IMR-90 (cell line): ENCODE results near the gene ACSBG1. TPM values are rescaled to one million over a fixed set of nuclear protein-coding genes. Genes with fewer than 3 reads are reported as not detected.

Experiments used
- ATAC-seq: fragments of 200-7000 bp; cut with Tn5 transposase; 2 replicates; pipeline ENCODE4 v1.9.1; 2020; ENCODE audit warnings: low read depth, mild to moderate bottlenecking, moderate library complexity
- BruUV-seq: library from RNA; stranded (reverse); fragments of 400-500 nt; replicated peaks from 2 replicates; lab custom pipeline; 2021; lab: Mats Ljungman, UMichigan
- CTCF ChIA-PET: fragments of 300-600 bp; formaldehyde crosslinking; extraction: SDS; loops from one replicate; lab custom pipeline; 2021; ENCODE audit warnings: antibody characterized with exemption; lab: Yijun Ruan, JAX
- POLR2A ChIA-PET: fragments of 300-600 bp; sonication (Branson Sonifier 250); formaldehyde crosslinking; loops from one replicate; lab custom pipeline; 2022; ENCODE audit warnings: antibody characterized with exemption; ENCODE audit not compliant: unreplicated experiment; lab: Charles Lee
- DNase-seq: peaks from one replicate; pipeline ENCODE4 v3.0.0; 2013
- H2AFZ ChIP-seq: replicated peaks from 2 replicates; pipeline ENCODE3; 2013; ENCODE audit warnings: low read length, mild to moderate bottlenecking; ENCODE audit not compliant: poor library complexity
- H2AK5ac ChIP-seq: 2 replicates; pipeline ENCODE4 v1.6.1; 2013; ENCODE audit warnings: low read depth, low read length, inconsistent platforms
- H2AK9ac ChIP-seq: replicated peaks from 2 replicates; pipeline ENCODE3; 2013; ENCODE audit warnings: mild to moderate bottlenecking, low read depth, low read length, moderate library complexity; ENCODE audit not compliant: poor library complexity
- H2BK120ac ChIP-seq: 2 replicates; pipeline ENCODE4 v1.6.1; 2013; ENCODE audit warnings: low read depth, low read length, inconsistent platforms
- H2BK15ac ChIP-seq: 3 replicates; pipeline ENCODE4 v1.6.1; 2013; ENCODE audit warnings: low read depth, low read length, inconsistent platforms
- H2BK20ac ChIP-seq: 2 replicates; pipeline ENCODE4 v1.6.1; 2013; ENCODE audit warnings: low read depth, mild to moderate bottlenecking, inconsistent platforms, low read length, moderate library complexity
- H2BK5ac ChIP-seq: 2 replicates; pipeline ENCODE4 v1.6.1; 2013; ENCODE audit warnings: mild to moderate bottlenecking, low read depth, low read length, inconsistent platforms; ENCODE audit not compliant: poor library complexity, severe bottlenecking
- H3K14ac ChIP-seq: replicated peaks from 2 replicates; pipeline ENCODE4 v1.6.1; 2013; ENCODE audit warnings: low read depth, low read length, inconsistent platforms
- H3K18ac ChIP-seq: 2 replicates; pipeline ENCODE4 v1.6.1; 2013; ENCODE audit warnings: low read depth, low read length, control low read depth
- H3K23ac ChIP-seq: 2 replicates; pipeline ENCODE4 v1.6.1; 2013; ENCODE audit warnings: low read depth, low read length, inconsistent platforms
- H3K27ac ChIP-seq: 2 replicates; pipeline ENCODE4 v1.5.1; 2013; ENCODE audit warnings: mild to moderate bottlenecking, control low read depth, low read length; ENCODE audit not compliant: insufficient read depth
- H3K27me3 ChIP-seq: 2 replicates; pipeline ENCODE4 v1.6.1; 2013; ENCODE audit warnings: low read length; ENCODE audit not compliant: control insufficient read depth, insufficient read depth
- H3K36me3 ChIP-seq: 2 replicates; pipeline ENCODE4 v1.6.1; 2013; ENCODE audit warnings: low read length, mixed read lengths; ENCODE audit not compliant: control insufficient read depth, insufficient read depth
- H3K4ac ChIP-seq: 2 replicates; pipeline ENCODE4 v1.6.1; 2013; ENCODE audit warnings: low read depth, low read length, inconsistent platforms
- H3K4me1 ChIP-seq: 2 replicates; pipeline ENCODE4 v1.6.1; 2013; ENCODE audit warnings: low read length, mixed read lengths; ENCODE audit not compliant: control insufficient read depth, insufficient read depth
- H3K4me2 ChIP-seq: 2 replicates; pipeline ENCODE4 v1.6.1; 2013; ENCODE audit warnings: low read depth, mild to moderate bottlenecking, control low read depth, low read length, moderate library complexity
- H3K4me3 ChIP-seq: 2 replicates; pipeline ENCODE4 v1.5.1; 2013; ENCODE audit warnings: low read depth, mild to moderate bottlenecking, control low read depth, low read length, moderate library complexity; ENCODE audit not compliant: insufficient read depth
- H3K56ac ChIP-seq: 2 replicates; pipeline ENCODE4 v1.6.1; 2013; ENCODE audit warnings: low read length, inconsistent platforms; ENCODE audit not compliant: insufficient read depth; ENCODE audit errors: extremely low read depth
- H3K79me1 ChIP-seq, 2 experiments: 2 replicates each; pipeline ENCODE4 v1.6.1; 2013; ENCODE audit warnings: low read length in 2 of 2, inconsistent platforms in 1 of 2, low read depth in 1 of 2
- H3K9ac ChIP-seq: 2 replicates; pipeline ENCODE4 v1.6.1; 2013; ENCODE audit warnings: low read depth, low read length, control low read depth
- H3K9me1 ChIP-seq: 2 replicates; pipeline ENCODE4 v1.6.1; 2013; ENCODE audit warnings: low read length, inconsistent platforms; ENCODE audit not compliant: insufficient read depth
- H3K9me3 ChIP-seq: 2 replicates; pipeline ENCODE4 v1.6.1; 2013; ENCODE audit warnings: low read length; ENCODE audit not compliant: control insufficient read depth, insufficient read depth
- H4K20me1 ChIP-seq: 2 replicates; pipeline ENCODE4 v1.6.1; 2013; ENCODE audit warnings: low read length, inconsistent platforms; ENCODE audit not compliant: insufficient read depth
- H4K5ac ChIP-seq: 2 replicates; pipeline ENCODE4 v1.6.1; 2013; ENCODE audit warnings: mild to moderate bottlenecking, low read depth, low read length, control low read depth
- H4K8ac ChIP-seq, 2 experiments: 2 replicates each; pipeline ENCODE4 v1.6.1; 2013; ENCODE audit warnings: low read depth in 2 of 2, low read length in 2 of 2, control low read depth in 1 of 2, inconsistent platforms in 1 of 2
- H4K91ac ChIP-seq: 2 replicates; pipeline ENCODE4 v1.6.1; 2013; ENCODE audit warnings: low read depth, low read length, inconsistent platforms; ENCODE audit not compliant: insufficient read depth
- CEBPB ChIP-seq: IDR thresholded peaks from 2 replicates; pipeline ENCODE4 v1.6.1; 2012; ENCODE audit warnings: low read depth, low read length, improper control_type of control experiment
- FOS ChIP-seq: fragments of 150-350 bp; IDR thresholded peaks from 2 replicates; pipeline ENCODE4 v1.6.1; 2016; ENCODE audit warnings: low read depth, low read length
- MAZ ChIP-seq: IDR thresholded peaks from 2 replicates; pipeline ENCODE4 v1.6.1; 2012; ENCODE audit warnings: low read depth, mild to moderate bottlenecking, low read length, improper control_type of control experiment, moderate library complexity, borderline replicate concordance
- NFE2L2 ChIP-seq: fragments of 150-350 bp; IDR thresholded peaks from 2 replicates; pipeline ENCODE4 v1.6.1; 2016; ENCODE audit warnings: low read depth, mild to moderate bottlenecking, low read length
- RAD21 ChIP-seq: IDR thresholded peaks from 2 replicates; pipeline ENCODE4 v1.6.1; 2012; ENCODE audit warnings: low read length, improper control_type of control experiment
- RFX5 ChIP-seq: IDR thresholded peaks from 2 replicates; pipeline ENCODE4 v1.8.0; 2012; ENCODE audit warnings: low read depth, mild to moderate bottlenecking, low read length, moderate library complexity
- WGBS, 2 experiments: methylation state at CpG; one replicate each; pipeline versions ENCODE4 v1.1.5 to v1.1.7; 2013; ENCODE audit warnings: missing lambda C conversion rate in 2 of 2; ENCODE audit not compliant: insufficient read length in 1 of 2; ENCODE audit errors: extremely low coverage in 2 of 2; 5-methylcytosine and 5-hydroxymethylcytosine counted together
- dilution Hi-C: fragments of 300-500 bp; cut with HindIII; formaldehyde crosslinking; loops from one replicate; pipeline ENCODE4 v1.14.3; 2018; ENCODE audit warnings: low sequenced_read_pairs; ENCODE audit not compliant: unreplicated experiment
- in situ Hi-C: fragments of 300-500 bp; cut with MboI; formaldehyde crosslinking; loops from 3 replicates; pipeline ENCODE4 v1.14.3; 2019; ENCODE audit warnings: low sequenced_read_pairs, inconsistent platforms, mixed read lengths
- intact Hi-C: fragments of 100-400 bp; cut with micrococcal nuclease; formaldehyde crosslinking; loops from 2 replicates; pipeline ENCODE4 v1.10.0; 2022
- polyA plus RNA-seq, 3 experiments: library from polyadenylated mRNA; depleted of rRNA; stranded (reverse); fragments of >200 nt; gene quantifications; 2 replicates each; pipeline ENCODE4 v1.2.3, GENCODE V29; 2012; ENCODE audit warnings: low replicate concordance in 1 of 3
- total RNA-seq: library from RNA; depleted of rRNA; stranded (reverse); fragments of >200 nt; gene quantifications from 2 replicates; pipeline ENCODE4 v1.2.3, GENCODE V29; 2012

The ACSBG1 gene
- total and polyA plus RNA-seq, 2 of the 4 experiments (the other 2 are of a cell fraction): 0.02 TPM; not detected in 1

DNA sequence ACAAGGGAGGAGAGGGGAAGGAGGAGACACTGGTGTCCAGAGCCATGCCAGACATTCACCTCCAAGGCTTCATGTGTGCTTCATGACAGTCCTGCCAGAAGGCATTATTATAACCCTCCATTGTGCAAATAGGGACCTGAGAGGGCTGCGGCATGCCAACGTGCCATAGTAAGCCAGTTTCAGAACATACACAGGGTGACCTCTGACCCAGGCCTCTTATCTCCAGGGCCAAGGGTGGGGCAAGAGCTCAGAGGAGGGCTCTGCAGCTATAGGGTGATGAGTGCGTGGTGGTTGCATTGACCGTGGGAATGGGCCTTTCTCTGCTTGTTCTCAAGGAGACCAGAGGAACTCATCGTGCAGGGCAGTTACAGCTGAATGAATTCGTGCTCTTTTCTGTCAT, 9.7 kb upstream of the ACSBG1 start:
- Histone ChIP-seq H3K4ac (no peak overlapping the region), H4K5ac (no peak overlapping the region), H3K9ac (no peak overlapping the region), H3K4me3 (no peak overlapping the region), H4K8ac (no peak overlapping the region), H3K9me1 (no peaks in the 10 kb centered on the region; the same call in 1 of the 2 replicates), H4K20me1 (no peaks in the 10 kb centered on the region; the same call in 1 of the 2 replicates), H2BK20ac (no peak overlapping the region), H2BK5ac (no peak overlapping the region), H3K36me3 (no peaks in the 10 kb centered on the region), H2BK15ac (no peak overlapping the region), H3K4me2 (no peak overlapping the region), H2AK9ac (no peak overlapping the region), H2AK5ac (no peak overlapping the region), H3K14ac (no peak overlapping the region), H3K27me3 (peaks cover 9% of the 10 kb centered on the region; the same call in 1 of the 2 replicates), H3K27ac (no peak overlapping the region), H3K9me3 (no peaks in the 10 kb centered on the region), H3K4me1 (no peaks in the 10 kb centered on the region), H3K79me1 (no peaks in the 10 kb centered on the region), H2AFZ (no peak overlapping the region), H3K23ac (no peak overlapping the region), H4K91ac (no peak overlapping the region), H3K56ac (no peak overlapping the region), H2BK120ac (no peak overlapping the region), H3K18ac (no peak overlapping the region)
- in situ Hi-C loops: loop anchor here (5.0 kb wide), 1 partner anchor 287 kb away; no protein-coding TSS in a partner anchor
- DNase-seq (no peak), ATAC-seq (no peak)
- no CpG with 5 or more reads among the region's 6 CpGs for WGBS, 2 experiments
- CTCF ChIA-PET: no interaction called here
- intact Hi-C loops: loop anchor here (5.0 kb wide), 2 partner anchors 112 to 342 kb away; partner anchors contain the start of gene CIB2
- TF ChIP-seq CEBPB (no peak), NFE2L2 (no peak), RFX5 (no peak), MAZ (no peak), RAD21 (no peak), FOS (no peak)
- dilution Hi-C loops: no loop called here
- POLR2A ChIA-PET: no interaction called here
- BruUV-seq: no TSS peak
